ENCODE data around the gene HLA-B.

HLA-B gene

GRCh38 chr6:31345026-31345730 lies 11.8 kb downstream of the HLA-B start:
- no peaks in the 10 kb centered on the region for H4K20me1 ChIP-seq (ENCODE audit: control insufficient read depth, insufficient read depth, low read depth, low read length)
- peaks cover 7% of the 10 kb centered on the region; the same call in 1 of the 2 replicates for H3K9me3 ChIP-seq (ENCODE audit: control insufficient read depth, insufficient read depth, low read length)
- no peaks in the 10 kb centered on the region for H3K79me2 ChIP-seq (ENCODE audit: control insufficient read depth, low read length)
- H3K36me3 ChIP-seq (ENCODE audit: control insufficient read depth, low read length), result no peaks in the 10 kb centered on the region
- H3K4me2 ChIP-seq (ENCODE audit: low read length), result no peak overlapping the region
- no peak for TF ChIP-seq EZH2phosphoT487 (IDR thresholded peaks at IDR 0.05; ENCODE audit: borderline replicate concordance, low read length)
- TF ChIP-seq, protein P1, sequence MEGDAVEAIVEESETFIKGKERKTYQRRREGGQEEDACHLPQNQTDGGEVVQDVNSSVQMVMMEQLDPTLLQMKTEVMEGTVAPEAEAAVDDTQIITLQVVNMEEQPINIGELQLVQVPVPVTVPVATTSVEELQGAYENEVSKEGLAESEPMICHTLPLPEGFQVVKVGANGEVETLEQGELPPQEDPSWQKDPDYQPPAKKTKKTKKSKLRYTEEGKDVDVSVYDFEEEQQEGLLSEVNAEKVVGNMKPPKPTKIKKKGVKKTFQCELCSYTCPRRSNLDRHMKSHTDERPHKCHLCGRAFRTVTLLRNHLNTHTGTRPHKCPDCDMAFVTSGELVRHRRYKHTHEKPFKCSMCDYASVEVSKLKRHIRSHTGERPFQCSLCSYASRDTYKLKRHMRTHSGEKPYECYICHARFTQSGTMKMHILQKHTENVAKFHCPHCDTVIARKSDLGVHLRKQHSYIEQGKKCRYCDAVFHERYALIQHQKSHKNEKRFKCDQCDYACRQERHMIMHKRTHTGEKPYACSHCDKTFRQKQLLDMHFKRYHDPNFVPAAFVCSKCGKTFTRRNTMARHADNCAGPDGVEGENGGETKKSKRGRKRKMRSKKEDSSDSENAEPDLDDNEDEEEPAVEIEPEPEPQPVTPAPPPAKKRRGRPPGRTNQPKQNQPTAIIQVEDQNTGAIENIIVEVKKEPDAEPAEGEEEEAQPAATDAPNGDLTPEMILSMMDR (IDR thresholded peaks at IDR 0.05; ENCODE audit: low read depth, low read length, poor library complexity, severe bottlenecking), result peak; percentile 24
- H3K4me3 ChIP-seq (ENCODE audit: low read length), result no peak overlapping the region
- no peak overlapping the region for H3K27ac ChIP-seq (ENCODE audit: low read depth, low read length)
- H3K4me1 ChIP-seq (ENCODE audit: control insufficient read depth, low read length), result peaks cover 13% of the 10 kb centered on the region
- no peaks in the 10 kb centered on the region for H3K27me3 ChIP-seq (ENCODE audit: control insufficient read depth, low read length)
- no peaks in the 10 kb centered on the region for H3K9me2 ChIP-seq (replicated peaks; ENCODE audit: control insufficient read depth, low read length)
- H3F3A ChIP-seq (ENCODE audit: control insufficient read depth, insufficient read depth), result no peaks in the 10 kb centered on the region

GRCh38 chr6:31340228-31340627 lies 16.8 kb downstream of the HLA-B start:
- no peak overlapping the region for H3K4me2 ChIP-seq (ENCODE audit: low read length)
- H3K4me1 ChIP-seq (ENCODE audit: control insufficient read depth, low read length), result no peaks in the 10 kb centered on the region
- H3K27ac ChIP-seq (ENCODE audit: low read depth, low read length), result no peak overlapping the region
- H3K4me3 ChIP-seq (ENCODE audit: low read length), result no peak overlapping the region
- no peaks in the 10 kb centered on the region for H3K27me3 ChIP-seq (ENCODE audit: control insufficient read depth, low read length)
- no peaks in the 10 kb centered on the region for H3K79me2 ChIP-seq (ENCODE audit: control insufficient read depth, low read length)
- no peaks in the 10 kb centered on the region for H4K20me1 ChIP-seq (ENCODE audit: control insufficient read depth, insufficient read depth, low read depth, low read length)
- H3K36me3 ChIP-seq (ENCODE audit: control insufficient read depth, low read length), result no peaks in the 10 kb centered on the region
- no peaks in the 10 kb centered on the region for H3F3A ChIP-seq (ENCODE audit: control insufficient read depth, insufficient read depth)
- H3K9me2 ChIP-seq (replicated peaks; ENCODE audit: control insufficient read depth, low read length), result no peaks in the 10 kb centered on the region
- H3K9me3 ChIP-seq (ENCODE audit: control insufficient read depth, insufficient read depth, low read length), result peaks cover 32% of the 10 kb centered on the region
- TF ChIP-seq, protein P1 (IDR thresholded peaks at IDR 0.05; ENCODE audit: low read depth, low read length, poor library complexity, severe bottlenecking), result no peak
- no peak for TF ChIP-seq EZH2phosphoT487 (IDR thresholded peaks at IDR 0.05; ENCODE audit: borderline replicate concordance, low read length)

DNA sequence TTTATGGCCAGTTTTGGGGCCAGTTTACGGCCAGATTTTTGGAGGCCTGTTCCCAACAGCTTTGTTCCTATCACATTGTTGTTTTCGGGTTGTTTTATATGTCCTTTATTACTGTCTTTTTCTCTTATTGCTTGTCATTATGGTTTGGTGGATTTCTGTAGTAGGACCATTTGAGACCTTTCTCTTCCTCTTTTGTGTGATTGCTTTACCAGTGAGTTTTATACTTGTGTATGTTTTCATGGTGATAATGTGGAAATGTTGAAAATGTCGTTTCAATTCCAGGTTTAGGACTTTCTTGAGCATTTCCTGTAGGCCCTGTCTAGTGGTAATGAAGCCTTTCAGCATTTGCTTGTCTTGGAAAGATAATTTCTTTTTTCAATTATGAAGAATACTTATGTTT lies 17.8 kb downstream of the HLA-B start:
- no peaks in the 10 kb centered on the region for H4K20me1 ChIP-seq (ENCODE audit: control insufficient read depth, insufficient read depth, low read depth, low read length)
- TF ChIP-seq, protein P1 (IDR thresholded peaks at IDR 0.05; ENCODE audit: low read depth, low read length, poor library complexity, severe bottlenecking), result no peak
- TF ChIP-seq EZH2phosphoT487 (IDR thresholded peaks at IDR 0.05; ENCODE audit: borderline replicate concordance, low read length), result no peak
- no peaks in the 10 kb centered on the region for H3K4me1 ChIP-seq (ENCODE audit: control insufficient read depth, low read length)
- H3F3A ChIP-seq (ENCODE audit: control insufficient read depth, insufficient read depth), result no peaks in the 10 kb centered on the region
- H3K27me3 ChIP-seq (ENCODE audit: control insufficient read depth, low read length), result no peaks in the 10 kb centered on the region
- no peak overlapping the region for H3K4me2 ChIP-seq (ENCODE audit: low read length)
- no peaks in the 10 kb centered on the region for H3K79me2 ChIP-seq (ENCODE audit: control insufficient read depth, low read length)
- no peak overlapping the region for H3K4me3 ChIP-seq (ENCODE audit: low read length)
- H3K9me2 ChIP-seq (replicated peaks; ENCODE audit: control insufficient read depth, low read length), result no peaks in the 10 kb centered on the region
- H3K27ac ChIP-seq (ENCODE audit: low read depth, low read length), result no peak overlapping the region
- peaks cover 32% of the 10 kb centered on the region for H3K9me3 ChIP-seq (ENCODE audit: control insufficient read depth, insufficient read depth, low read length)
- H3K36me3 ChIP-seq (ENCODE audit: control insufficient read depth, low read length), result no peaks in the 10 kb centered on the region

All from DOHH2 (cell line).